SK-N-MC (cell line): ENCODE measurements around the gene ULK2.

ENCODE experiments used
- EZH2 ChIP-seq: fragments of 200-600 bp; sonication (generic); IDR thresholded peaks from one replicate; pipeline ENCODE4 v1.6.1; 2017; ENCODE audit warnings: antibody characterized with exemption
- FOXP2 ChIP-seq: optimal IDR thresholded peaks from 2 replicates; pipeline ENCODE3; 2011; ENCODE audit warnings: mild to moderate bottlenecking, moderate library complexity; ENCODE audit not compliant: insufficient read depth; ENCODE audit errors: extremely low read length, control extremely low read depth
- POLR2AphosphoS5 ChIP-seq: IDR thresholded peaks from 2 replicates; pipeline ENCODE4 v1.6.1; 2012; ENCODE audit warnings: mild to moderate bottlenecking, low read depth, low read length, borderline replicate concordance

- TF ChIP-seq POLR2AphosphoS5 (no peak), EZH2 (no peak), FOXP2 (no peak)
Observed at GRCh38 chr17:19915245-19915978, 47.7 kb upstream of the ULK2 start.
